GM21515 (cell line): Measurements from ENCODE around the gene CH25H.

Experiments
- ATAC-seq: cut with Tn5 transposase; IDR thresholded peaks from one replicate; pipeline ENCODE4 v1.9.1; 2021; ENCODE audit not compliant: unreplicated experiment

CH25H gene

GRCh38 chr10:89235073-89235798, 28.1 kb upstream of the CH25H start:
- no peak for ATAC-seq

GRCh38 chr10:89233033-89233432, 25.9 kb upstream of the CH25H start:
- ATAC-seq: no peak

GRCh38 chr10:89228962-89229361, 21.8 kb upstream of the CH25H start:
- no peak for ATAC-seq

GRCh38 chr10:89228146-89228545, 21.0 kb upstream of the CH25H start:
- no peak for ATAC-seq

GRCh38 chr10:89226891-89227290, 19.8 kb upstream of the CH25H start:
- no peak for ATAC-seq

- ATAC-seq: no peak
Measured at GRCh38 chr10:89224739-89225443, 17.8 kb upstream of the CH25H start.

- ATAC-seq: no peak
Measured at GRCh38 chr10:89221919-89222318, 14.8 kb upstream of the CH25H start.

- no peak for ATAC-seq
Measured at GRCh38 chr10:89219513-89220218, 12.5 kb upstream of the CH25H start.

- no peak for ATAC-seq
Measured at GRCh38 chr10:89217057-89217990, 10.2 kb upstream of the CH25H start.

GRCh38 chr10:89216056-89216455, 8.9 kb upstream of the CH25H start:
- ATAC-seq: no peak

GRCh38 chr10:89215511-89215910, 8.4 kb upstream of the CH25H start:
- ATAC-seq: no peak

- ATAC-seq: no peak
Measured at GRCh38 chr10:89214566-89215165, 7.5 kb upstream of the CH25H start.

GRCh38 chr10:89213191-89213808, 6.2 kb upstream of the CH25H start:
- ATAC-seq: no peak

- ATAC-seq: no peak
Measured at GRCh38 chr10:89210794-89211425, 3.8 kb upstream of the CH25H start.

GRCh38 chr10:89209718-89210117, 2.6 kb upstream of the CH25H start:
- no peak for ATAC-seq

GRCh38 chr10:89207801-89208551, 859 bp upstream of the CH25H start:
- ATAC-seq: no peak

GRCh38 chr10:89206402-89207180, 526 bp downstream of the CH25H start:
- no peak for ATAC-seq

GRCh38 chr10:89204621-89205185, 2.4 kb downstream of the CH25H start:
- ATAC-seq: no peak
